Frontal cortex (tissue), 4 donors: ENCODE measurements around the gene PRKCA. TPM values are rescaled to one million over a fixed set of nuclear protein-coding genes. Genes with fewer than 3 reads are reported as not detected.

Experiments
- DNase-seq, 2 donors: peaks; one replicate each; pipeline ENCODE4 v3.0.0; 2012; ENCODE audit warnings: low spot score in 2 of 2
- FAIRE-seq: peaks from 2 replicates; lab custom pipeline; 2012; peaks lifted over from hg19 to GRCh38; lab: Jason Lieb, UNC
- total RNA-seq: library from RNA; depleted of rRNA; stranded (reverse); fragments of >200 nt; gene quantifications from one replicate; pipeline ENCODE4 v1.2.3, GENCODE V29; 2014
- donor health status: control.
- donor health status: control.
- donor health status: control.

PRKCA gene
- total RNA-seq, 1 donor from 2014 or later = 24.9 TPM

GRCh38 chr17:66520999-66521398 lies 218.6 kb downstream of the PRKCA start:
- DNase-seq (no peak), FAIRE-seq (no peak)

- FAIRE-seq (no peak), DNase-seq (no peak)
Measured at GRCh38 chr17:66522591-66523272, 220.3 kb downstream of the PRKCA start.

DNA sequence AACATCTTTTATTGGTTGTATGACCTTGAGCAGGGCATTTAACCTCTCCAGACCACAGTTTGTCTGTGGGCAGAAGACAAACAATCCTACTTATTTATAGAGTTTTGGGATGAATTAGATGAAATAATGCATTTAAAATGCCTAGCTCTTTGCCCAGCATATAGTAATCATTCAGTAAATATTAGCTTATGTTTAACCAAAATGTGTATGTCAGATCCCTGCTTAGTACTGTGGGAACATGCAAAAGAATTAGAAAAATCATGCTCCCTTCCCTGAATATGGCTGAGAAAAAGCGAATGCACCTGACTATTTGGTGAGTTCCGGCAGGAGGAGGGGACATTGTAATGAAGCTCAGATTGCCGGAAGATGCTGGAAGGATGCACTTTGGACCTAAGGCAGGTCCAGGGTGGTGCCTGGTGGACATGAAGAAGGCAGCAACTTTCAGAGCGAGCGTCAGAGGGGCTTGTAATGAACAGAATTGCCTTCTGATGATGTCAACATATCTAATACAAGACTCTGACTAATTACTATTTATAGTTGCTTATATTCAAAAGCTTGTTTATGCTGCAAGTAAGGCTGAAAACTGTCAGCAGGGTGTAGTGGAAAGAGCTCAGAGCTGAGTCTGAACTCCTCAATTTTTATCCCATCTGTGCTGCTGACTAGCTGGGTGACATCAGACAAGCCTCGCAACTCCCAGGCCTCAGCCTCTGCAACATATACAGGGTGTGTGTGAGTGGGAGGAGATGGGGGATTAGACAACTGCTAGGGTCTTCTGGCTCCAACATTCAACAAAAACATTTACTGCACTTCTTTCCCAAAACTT lies 221.2 kb downstream of the PRKCA start:
- DNase-seq (no peak), FAIRE-seq (no peak)

DNA sequence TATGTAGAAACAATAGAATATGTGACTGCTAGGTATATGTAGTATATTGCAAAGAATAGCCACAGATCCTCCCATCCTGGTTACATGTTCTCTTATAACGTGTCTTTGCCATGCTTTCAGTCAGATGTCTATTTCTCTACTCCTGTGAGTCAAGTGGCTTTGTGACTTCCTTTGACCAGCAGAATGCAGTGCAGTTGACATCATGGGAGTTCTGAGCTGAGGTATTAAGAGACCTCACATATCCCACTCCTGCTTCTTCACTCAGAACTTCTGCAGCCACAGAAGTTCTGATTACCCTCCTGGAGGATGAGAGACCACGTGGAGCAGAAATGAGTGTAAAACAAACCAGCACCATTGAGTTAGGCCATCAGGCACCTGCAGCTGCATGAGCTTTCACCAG lies 222.5 kb downstream of the PRKCA start:
- FAIRE-seq (no peak), DNase-seq (no peak)

DNA sequence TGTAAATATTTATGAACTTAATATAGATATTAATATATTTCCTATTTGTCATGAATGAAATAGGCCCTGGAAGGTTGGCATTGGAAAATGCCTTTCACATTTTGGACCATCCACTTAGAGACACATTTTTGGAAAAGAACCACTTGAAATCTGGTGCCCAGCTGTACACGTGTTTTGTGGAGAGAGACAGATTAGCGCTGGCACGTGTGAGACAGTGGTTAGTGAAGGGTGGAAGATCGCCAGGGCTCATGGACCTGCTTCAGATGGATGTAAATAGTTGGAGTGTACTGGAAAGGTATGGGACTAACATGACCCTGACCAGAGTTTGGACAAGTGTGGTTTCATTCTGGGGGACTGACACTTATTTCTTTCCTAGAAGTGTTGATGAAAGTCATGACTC lies 222.9 kb downstream of the PRKCA start:
- no peak for DNase-seq
- no peak for FAIRE-seq

GRCh38 chr17:66526827-66527226 lies 224.4 kb downstream of the PRKCA start:
- no peak for FAIRE-seq

GRCh38 chr17:66527335-66527734 lies 224.9 kb downstream of the PRKCA start:
- FAIRE-seq = peak; percentile 87
- DNase-seq = peak in 1 of 2 donors; percentile 44

More at GRCh38 chr17:66526827-66527226, 224.4 kb downstream of the PRKCA start:
- DNase-seq = no peak

DNA sequence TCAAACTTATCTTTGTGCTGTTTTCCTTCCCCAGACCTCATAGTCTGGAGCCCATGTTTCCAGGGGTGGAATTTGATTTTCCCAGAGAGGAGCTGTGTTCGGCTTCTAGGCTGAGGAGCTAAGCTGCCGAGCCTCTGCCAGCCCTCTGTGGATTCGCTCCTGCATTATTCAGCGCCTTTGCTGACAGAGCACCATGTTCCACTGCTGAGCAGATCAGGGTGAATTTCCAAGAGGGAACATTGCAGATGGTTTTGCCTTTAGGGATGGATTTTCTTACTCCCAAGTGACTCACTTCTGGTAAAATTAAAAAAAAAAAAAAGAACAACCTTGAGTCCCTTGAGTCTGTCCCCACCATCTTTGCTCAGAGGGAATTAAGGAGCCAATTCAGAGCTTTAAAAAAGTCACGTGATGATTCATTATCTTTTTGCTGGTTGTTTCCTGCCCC lies 229.5 kb downstream of the PRKCA start:
- FAIRE-seq (no peak), DNase-seq (no peak)

- no peak for DNase-seq
Measured at GRCh38 chr17:66533572-66533971, 231.2 kb downstream of the PRKCA start.

DNA sequence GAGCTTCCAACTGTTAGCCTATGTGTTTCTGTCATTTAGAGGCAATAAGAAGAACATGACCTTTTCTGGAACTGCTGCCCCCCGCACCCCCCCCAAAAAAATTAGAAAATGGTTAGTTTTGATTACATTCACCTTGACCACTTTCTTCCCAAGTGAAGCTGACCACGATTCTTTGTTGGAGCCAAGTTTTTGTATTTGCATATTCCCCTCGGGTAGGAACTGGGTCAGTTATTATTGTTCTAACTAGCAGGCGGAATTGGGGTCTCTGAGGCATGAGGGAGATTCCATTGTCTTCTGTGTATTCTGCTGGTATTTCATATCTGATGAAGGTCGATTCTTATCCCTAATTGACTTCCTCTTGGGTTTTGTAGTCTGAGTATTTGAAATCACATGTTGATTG lies 231.6 kb downstream of the PRKCA start:
- DNase-seq (no peak), FAIRE-seq (no peak)

More at GRCh38 chr17:66533572-66533971, 231.2 kb downstream of the PRKCA start:
- FAIRE-seq = no peak

- FAIRE-seq (no peak), DNase-seq (no peak)
Measured at GRCh38 chr17:66535611-66536010, 233.2 kb downstream of the PRKCA start.

- FAIRE-seq (no peak), DNase-seq (no peak)
Measured at GRCh38 chr17:66537502-66537901, 235.1 kb downstream of the PRKCA start.

DNA sequence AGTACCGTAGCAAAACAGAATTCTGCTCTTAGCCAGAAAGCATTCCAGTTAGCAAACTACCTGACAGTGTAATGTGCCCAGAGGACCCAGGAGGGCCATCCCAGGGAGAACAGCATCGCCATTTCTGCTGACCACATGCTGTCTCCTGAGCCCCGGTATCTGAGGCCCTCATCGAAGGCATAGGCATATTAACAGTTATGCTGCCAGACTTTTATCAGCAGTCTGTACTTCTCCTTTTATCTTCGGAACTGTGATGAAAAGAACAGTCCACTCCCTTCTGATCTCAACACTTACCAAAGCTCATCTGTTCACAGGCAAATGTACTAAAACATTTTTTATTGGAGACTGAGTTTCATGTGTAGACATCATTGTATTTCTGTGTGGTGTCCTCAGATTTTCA lies 236.4 kb downstream of the PRKCA start:
- no peak for DNase-seq
- no peak for FAIRE-seq

GRCh38 chr17:66540131-66540781 lies 237.8 kb downstream of the PRKCA start:
- FAIRE-seq (peak; percentile 90), DNase-seq (peak; percentile 49 to 67)

DNA sequence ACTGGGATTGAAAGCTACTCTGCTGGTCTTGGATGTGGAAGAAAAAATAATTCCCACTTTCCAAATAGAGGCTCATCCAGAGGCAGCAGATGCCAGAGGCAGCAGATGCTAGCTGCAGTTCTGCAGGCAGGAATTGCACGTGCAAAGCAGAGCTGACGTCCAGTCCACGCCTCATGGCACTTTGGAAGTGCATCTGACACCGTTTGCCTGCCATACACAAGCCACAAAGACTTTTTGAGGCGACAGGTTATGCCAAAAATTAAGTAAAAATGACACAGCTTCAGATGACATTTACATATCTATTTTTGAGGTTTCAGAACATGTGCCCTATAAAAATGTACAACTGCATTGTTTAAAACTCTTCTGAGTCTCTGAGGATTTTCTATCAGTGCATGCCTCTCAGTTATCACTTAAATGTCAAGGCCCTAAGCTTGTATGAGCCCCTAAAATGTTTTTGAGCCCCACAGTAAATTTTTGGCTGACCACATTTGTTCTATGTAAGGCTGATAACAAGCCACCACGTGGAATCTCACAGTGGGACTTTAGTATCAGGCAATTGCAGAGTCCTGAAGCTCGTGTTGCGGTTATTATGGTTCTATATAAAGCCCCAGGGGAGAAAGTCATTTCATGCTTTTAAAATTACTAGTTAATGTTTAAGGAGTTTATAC lies 239.2 kb downstream of the PRKCA start:
- FAIRE-seq (no peak), DNase-seq (no peak)

DNA sequence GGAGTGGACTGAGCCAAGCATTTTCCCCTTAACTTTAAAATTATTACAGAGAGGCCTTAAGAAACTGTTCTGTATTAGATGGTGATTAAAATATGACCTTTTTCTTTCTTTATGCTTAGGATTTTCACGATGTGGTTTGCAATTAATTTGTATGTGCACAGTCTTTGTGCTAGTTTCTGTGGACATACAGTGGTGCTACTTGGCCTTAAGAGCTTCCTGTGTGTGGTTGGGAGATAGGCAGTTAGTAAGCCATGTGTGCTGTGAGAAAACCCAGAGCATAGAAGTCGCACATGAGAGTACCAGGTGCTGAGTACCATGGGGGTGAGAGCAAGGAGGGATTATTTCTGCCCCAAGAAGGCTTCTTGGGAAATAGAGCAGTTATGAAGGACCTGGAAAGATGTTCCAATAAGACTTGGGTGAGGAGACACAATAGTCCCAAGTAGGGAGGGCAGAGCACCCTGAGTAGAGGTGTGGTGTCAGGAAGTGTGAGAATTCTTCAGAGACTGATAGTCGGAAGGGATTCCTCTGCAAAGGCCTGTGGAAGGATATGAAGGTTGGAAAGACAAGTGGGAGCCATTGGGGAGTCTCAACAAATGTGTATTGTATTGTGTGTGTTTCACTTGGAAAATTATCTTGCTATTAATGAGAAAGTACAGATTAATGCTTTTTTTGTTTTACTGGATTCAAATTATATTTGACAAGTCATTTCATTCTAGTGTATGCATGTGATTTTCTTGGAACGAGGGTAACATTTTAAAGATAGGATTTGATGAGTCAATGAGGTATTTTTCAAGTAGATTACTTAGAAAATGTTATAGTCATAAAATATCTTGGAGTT lies 239.9 kb downstream of the PRKCA start:
- FAIRE-seq (no peak), DNase-seq (no peak)

DNA sequence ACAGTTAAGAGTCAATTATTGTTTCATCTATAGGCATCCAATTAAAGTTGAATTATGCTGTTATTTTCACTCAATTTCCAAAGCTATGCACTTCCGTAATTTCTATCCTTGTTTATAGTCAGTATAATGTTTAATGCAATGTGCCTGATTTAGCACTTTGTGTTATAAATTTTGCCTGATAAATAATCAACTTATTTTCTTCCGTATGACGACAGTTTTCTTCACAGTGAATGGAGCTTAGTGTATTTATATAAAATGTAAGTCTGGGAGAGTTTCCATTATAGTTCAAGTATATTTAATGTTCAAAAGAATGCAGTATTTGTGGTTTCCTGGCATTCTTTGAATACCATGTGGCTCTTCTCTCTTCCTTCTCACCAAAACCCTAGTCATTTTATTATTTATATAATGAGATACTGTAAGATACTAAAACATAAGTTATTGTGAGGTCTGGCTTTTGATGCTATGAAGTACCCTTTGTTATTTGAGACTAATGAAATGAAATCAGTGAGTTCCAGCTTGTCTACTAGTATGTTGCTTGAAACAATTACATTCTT lies 240.6 kb downstream of the PRKCA start:
- DNase-seq (no peak), FAIRE-seq (no peak)

DNA sequence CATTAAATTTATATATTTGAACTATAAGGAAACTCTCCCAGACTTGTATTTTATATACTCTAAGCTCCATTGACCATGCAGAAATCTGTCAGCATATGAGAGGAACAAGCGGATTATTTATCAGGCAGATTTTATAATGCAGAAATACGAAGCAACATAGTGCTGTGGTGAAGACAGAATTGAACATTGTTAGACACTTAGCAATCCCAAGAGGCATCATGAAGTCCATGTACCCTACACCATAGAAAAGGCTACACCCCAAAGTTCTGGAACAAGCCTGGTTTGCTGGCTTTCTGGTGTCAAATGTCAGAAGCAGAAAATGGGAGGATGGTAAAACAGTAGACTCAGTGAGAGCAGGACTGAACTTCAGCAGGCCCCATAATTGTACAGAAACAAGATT lies 241.1 kb downstream of the PRKCA start:
- no peak for FAIRE-seq
- no peak for DNase-seq

DNA sequence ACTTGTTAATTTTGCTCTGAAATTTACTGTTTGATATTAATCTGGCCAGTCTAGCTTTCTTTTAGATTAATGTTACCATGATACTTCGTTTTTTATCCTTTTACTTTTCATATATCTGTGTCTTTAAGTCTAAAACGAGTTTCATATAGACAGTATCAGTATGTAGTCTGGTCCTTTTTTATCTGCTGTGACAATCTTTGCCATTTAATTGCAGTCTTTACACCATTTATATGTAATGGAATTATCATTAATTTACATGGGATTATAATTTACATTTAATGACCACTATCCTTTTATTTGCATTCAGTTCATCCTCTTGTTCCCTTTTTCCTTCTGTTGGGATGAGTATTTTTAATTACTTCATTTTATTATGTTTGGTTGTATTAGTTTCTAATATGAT lies 243.5 kb downstream of the PRKCA start:
- FAIRE-seq (no peak), DNase-seq (no peak)
